GM19238 (cell line): ENCODE measurements around the gene MXD4.

Experiments
- DNase-seq: peaks from one replicate; pipeline ENCODE4 v3.0.0; 2011; ENCODE audit warnings: low spot score; ENCODE audit not compliant: insufficient read length

Gene MXD4

DNA sequence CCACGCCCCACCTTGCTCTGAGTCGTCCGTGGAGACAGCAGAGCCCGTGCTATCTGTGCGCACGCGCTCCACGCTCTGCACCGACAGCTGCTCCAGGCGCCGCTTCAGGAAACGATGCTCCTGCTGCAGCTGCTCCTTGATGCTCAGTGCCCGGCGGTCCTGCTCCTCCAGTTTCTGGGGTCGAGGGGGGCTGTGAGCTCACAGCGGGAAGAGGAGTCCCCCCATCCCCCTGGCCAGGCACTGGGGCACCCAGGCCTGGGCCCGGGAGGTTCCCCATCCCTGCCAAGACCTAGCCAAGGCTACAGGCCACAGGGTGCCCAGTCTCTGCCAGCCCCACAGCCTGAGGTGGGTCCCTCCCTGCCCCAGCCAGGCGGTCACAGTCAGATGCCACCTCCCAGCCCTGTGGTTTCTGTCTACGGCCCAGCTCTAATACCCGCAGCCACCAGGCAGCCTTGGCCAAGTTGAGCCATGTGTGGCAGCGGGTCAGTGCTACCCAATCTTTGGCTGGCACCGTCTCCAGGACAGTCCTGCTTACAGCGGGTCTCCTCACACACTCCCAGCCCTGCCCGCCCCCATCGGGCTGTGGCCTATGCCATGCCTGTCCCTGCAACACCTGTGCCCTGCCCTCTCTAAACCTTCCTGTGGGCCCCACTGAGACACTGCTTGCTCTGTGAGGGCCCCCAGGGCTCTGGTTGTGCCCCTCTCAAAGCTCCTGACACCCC, 10.7 kb downstream of the MXD4 start:
- peak; percentile 1 for DNase-seq

GRCh38 chr4:2250357-2251072, 11.4 kb downstream of the MXD4 start:
- DNase-seq, result no peak

DNA sequence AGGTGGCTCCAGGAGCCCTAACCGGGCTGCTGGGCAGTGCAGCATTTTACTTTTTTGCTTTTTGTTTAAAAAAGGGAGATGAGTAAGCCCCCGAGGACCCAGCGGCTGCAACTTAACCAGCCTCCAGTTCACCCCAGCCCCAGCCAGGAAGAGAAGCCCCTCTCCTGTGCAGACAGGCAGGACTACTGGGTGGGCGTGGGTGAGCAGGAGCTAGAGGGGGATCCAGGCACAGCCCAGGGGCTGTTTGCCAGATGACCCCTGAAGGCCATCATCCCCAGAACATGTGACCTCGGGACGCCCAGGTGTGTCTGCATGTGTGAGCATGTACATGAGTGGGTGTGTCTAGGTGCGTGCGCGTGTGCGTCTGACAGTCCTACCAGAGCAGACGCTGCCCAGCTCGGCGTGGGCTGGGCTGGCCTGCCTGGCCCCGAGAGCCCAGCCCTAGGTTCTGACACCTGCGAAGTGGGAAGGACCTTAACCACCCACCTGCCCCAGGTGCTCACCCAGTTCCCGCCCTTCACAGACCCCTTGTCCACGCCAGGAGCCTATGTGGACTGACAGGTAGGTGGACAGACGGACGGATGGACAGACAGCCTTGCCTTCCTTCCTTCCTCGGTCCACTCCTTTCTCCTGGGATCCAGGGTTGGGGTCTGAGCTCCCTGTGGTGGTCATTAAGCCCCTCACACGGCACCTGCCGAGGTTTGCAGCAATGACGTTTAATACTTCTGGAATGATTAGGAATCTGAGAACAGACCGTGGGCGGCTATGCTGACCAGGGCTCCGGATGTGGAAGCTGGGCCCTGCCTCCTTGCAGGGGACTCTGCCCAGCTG, 12.2 kb downstream of the MXD4 start:
- DNase-seq, result peak; percentile 1

DNA sequence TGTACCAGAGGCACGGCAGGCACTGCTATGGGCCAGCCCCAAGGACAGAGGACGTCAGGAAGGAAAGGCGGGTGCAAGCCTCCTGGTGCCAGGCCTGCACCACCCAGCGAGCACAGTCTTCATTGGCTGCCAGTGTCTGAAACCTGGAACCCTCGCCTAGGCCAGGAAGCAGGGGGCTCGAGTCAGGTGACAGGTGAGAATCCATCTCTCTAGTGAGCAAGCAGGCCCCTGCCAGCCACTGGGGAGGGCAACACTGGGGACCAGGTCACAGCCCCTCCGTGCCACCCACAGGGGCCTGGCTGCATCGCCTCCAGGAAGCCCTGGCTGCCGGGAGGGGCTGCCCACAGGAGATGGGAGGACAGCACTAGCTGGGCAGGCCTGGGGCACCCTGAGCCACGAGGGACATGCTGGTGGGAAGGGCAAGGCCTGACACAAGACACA, 13.1 kb downstream of the MXD4 start:
- peak; percentile 2 for DNase-seq

DNA sequence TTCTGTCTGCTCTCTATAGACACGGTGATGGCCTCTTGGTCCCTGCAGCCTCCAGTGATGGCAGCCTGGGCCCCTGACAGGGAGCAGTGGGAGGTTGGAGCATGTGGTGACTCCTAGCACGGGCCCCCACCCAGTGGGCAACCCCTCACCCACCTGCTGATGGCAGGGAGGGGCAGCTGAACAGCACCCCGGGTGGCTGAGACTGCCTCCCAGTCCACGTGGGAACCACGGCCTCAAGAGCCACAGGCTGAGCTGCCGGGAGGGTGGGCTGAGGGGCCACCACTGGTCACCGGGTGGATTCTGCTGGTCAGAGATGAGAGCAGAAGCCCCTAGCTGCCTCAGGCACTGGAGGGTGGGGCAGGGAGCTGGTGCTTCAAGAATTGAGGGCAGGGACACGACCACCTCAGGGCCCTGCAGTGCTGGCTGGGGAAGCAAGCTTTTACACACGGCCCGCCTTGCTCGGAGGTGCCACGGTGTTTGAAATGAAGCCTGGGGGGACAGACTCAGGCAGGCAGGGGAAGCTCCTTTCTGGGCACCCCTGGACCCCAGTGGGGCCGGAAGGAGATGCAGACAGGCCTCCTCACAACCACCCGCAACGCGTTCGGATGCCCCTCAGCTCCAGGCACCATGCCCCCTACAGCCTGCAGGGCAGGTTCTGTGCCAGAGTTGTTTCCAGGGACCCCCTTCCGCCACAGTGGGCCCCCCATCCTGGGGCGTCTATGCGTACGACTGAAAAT, 13.7 kb downstream of the MXD4 start:
- no peak for DNase-seq

DNA sequence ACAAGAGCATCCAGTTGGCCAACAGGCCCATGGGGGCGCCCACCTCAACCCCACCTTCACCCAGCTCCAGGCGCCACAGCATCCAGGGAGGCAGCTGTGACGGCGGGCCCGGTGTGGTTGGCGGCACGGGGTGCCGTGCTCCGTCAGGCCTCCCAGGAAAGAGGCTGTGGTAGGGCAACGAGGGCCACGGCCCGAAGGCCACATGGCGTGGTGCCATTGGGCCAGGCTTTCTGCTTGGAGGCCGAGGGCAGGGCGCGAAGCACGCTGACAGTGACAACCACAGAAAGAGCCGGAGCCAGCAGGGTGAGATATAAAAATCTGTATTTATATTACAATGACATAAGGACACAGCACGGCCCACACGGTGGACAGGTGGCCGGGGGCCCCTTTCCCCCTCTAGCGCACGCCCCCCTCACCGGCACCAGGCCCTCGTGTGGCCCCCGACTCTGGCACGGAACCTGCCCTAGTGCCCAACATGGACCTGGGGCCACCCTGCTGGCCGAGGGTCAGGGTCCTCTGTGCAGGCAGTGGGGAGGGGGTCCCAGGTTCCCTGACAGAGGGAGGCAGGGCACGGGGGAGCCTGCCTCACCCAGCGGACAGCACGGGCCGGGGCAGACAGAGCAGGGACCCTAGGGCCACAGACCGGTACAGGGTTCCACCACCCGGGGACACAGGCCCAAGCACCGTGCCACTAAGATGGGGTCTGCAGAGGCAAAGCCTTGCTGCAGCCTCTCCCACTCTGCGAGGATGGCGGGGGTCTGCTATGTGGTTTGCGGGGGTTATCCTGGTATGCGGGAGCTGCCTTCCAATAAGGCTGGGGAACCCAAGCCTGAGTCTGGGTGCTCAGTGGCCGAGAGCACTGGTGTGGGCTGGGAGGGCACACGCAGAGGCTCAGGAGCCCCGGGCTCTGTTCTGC, 14.5 kb downstream of the MXD4 start:
- peak; percentile 7 for DNase-seq

DNA sequence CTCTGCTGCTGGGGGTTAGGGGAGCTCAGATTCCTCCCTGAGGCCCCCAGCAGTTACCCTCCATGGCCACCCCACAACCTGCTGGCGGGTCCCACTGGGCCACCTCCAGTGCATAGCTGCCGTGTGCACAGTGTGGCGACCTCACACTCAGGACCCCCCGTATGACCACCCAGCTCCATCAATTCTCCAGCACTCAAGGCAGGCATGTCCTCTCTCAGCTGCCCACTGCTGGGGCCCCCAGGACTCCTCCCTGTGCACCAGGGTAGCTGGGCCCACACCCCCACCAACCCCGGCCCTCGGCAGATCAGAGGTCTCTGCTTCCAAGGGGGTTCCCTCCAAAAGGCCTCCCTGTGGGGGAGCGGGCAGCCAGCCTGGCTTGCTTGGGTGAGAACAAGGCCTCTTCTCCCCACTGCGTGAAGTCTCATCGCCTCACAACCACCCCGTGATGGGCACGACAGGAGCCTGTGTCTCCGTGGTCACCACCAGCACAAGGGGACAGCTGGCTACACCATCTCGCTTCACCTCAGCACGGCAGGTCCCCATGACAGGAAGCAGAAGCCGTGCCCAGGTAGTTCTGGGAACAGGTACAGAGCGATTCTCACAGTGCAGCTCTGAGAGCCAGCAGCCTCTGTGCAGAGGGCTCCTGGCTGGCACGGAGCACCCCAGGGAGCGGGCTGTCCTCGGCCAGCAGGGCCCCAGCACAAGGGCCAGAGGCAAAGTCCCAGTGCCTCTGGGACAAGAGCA, 15.4 kb downstream of the MXD4 start:
- DNase-seq, result no peak

- DNase-seq, result peak; percentile 1
Observed at GRCh38 chr4:2245787-2246275, 16.1 kb downstream of the MXD4 start.

DNA sequence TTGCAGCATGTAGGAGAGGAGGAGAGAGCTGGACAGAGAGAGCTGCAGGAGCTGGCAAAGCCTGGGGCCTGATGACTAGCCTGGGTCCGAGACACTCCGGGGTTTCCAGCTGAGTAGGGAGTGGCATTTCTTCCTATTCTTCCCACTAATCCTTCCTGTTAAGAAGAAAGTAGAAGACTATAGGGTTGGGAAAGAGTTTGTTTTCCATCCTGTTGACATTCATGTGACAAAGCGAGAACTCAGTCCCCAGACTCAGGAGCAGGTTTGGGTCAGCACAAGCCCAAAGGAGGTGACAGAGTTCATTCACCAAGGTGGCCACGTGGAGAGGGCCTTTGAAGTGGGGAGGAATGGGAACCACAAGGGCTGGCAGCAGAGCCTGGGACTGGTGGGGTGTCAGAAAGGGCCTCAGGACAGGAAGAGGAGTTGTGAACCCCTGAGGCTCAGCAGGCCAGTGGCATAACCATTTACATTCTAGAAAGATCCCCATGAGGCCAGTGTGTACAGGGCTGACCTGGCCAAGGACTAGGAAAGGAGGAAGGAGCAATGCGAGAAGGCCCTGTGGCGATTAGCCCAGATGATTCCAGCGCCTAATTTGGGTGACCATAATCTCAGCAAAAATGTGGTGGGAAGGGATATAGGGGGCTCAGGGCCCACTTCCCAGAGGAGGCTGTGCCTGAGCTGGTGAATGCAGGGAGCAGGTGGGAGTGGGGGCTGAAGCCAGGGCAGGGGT, 16.7 kb downstream of the MXD4 start:
- DNase-seq, result no peak

DNA sequence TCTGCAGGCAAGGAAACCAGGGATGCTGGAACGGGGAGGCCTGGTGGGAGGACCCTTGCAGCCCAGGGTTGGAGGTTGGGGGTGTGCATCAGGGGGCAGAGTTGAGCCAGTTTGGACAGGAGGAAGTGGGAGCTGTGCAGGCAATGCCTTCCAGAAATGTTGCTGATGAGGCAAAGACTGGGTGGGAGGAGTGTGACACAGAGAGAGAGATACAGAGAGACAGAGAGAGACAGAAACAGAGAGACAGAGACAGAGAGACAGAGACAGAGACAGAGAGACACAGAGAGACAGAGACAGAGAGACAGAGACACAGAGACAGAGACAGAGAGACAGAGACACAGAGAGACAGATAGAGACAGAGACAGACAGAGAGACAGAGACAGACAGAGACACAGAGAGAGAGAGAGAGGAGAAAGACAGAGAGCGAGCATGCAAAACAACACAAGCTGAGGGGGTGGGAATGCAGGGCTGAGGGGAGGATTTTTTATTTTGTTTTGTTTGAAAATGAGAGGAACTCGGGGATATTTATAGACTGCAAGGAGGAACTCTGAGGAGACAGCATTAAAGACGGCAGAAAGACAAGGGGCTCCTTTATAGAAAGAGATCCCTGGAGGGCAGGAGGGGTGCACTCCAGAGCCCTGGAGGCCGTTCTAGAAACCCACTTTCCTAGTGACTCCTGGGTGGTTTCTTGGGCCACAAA, 18.1 kb downstream of the MXD4 start:
- no peak for DNase-seq

DNA sequence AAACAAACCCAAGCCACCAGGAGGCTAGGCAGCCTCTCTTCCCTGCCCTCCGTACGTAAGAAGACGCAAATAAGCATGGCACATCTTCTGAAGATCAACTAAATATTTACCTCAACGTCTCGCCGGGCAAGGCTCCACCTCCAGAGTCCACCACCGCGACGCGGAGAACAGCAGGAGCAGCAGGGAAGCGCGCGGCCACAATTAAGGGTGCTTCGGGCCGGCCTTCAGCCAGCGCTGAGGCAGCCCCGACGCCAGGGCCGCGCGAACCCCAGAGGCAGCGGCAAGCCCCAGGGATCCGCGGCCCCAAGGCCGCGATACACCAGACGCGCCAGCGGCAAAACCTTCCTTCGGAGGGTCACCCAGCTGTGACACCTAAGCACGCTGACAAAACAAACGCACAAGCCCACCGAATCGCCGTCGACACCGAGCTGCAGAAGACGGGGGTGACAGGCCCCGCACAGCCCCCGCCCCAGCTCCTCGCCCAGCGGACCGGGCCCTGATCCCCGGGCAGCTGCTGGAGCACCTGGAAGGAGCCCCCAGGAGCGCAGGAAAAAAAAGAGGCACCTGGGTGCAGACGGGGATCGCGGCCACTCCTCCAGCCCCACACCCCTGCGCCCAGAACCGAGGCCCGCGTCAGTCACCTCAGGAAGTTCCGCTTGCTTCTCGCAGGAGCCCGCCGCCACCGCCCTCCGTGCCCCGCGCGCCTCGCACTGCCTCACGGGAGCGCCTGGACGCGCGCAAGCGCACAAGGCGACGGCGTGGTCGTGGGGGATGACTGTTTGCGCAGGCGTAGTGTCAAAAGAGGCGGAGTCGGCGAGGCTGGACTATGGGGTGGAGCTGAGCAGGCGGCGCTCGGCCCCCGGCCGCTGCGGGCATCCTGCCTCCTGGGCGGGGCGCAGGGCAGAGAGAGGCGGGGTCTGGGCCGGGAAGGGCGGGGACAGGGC, 20.2 kb downstream of the MXD4 start, which contains the start of the genes HAUS3 and POLN:
Gene HAUS3 (minus strand): TSS at position 712 of the 944 bp plus-strand sequence. CDS start 1,175 bp downstream, outside the sequence.
Gene POLN (minus strand): TSS at position 712 of the 944 bp plus-strand sequence. CDS start 12,890 bp downstream, outside the sequence.
- peak; percentile 98 for DNase-seq

GRCh38 chr4:2241003-2241402, 20.9 kb downstream of the MXD4 start:
- DNase-seq, result no peak

DNA sequence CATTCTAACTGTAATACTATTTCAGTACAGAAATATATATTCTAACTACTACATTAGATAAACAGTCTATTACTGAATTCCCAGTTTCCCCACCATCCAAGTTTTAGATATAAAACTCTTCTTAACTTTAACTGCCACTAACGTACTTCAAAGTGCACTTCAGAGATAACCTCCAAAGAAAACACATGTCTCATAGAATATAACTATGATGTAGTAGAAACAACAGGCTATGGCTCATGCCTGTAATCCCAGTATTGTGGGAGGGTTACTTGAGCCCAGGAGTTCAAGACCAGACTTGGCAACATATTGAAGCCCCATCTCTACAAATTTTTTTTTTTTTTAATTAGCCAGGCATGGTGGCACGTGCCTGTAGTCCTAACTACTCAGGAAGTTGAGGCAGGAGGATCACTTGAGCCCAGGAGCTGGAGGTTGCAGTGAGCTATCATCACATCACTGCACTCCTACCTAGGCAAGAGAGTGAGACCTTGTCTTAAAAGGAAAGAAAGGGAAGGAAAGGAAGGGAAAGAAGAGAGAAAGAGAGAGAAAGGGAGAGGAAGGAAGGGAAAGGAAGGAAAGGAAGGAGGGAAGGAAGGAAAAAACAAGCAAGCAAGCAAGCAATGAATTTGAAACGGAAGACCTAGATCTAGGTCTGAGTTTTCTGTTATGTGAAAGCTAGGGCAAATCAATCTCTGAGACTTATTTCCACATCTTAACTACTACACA, 24.8 kb downstream of the MXD4 start:
- DNase-seq, result no peak

DNA sequence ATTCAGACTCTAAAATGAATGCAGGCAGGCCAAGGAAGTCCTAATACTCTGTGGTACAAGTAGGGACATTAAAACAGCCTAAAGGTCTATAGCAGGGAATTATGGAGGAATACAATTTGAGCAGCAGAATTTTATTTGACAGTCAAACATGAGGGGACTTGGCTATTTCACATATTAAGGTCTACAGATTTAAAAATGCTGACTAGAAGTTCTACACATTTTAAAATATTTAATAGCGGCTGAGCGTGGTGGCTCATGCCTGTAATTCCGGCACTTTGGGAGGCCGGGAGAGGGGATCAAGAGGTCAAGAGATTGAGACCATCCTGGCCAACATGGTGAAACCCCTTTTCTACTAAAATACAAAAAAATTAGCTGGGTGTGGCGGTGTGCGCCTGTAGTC, 30.8 kb downstream of the MXD4 start:
- no peak for DNase-seq

- DNase-seq, result no peak
Observed at GRCh38 chr4:2226261-2226660, 35.6 kb downstream of the MXD4 start.

DNA sequence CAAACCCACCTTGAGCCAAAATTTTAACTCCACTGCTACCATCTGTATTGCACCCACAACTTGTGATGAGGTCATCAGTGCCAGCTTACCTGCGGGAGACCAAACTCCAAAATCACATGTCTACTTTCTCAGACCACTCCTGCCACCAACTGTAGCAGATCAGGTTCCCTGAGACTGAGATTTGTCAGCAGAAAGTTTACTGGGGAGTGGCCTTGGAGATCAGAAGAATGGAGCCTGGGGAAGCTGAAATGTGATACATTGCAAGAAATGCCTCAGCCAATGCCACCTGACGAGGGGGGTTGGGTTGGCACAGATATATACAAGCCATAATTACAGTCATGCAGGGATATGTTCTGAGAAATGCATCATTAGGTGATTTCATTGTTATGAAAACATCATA, 39.1 kb downstream of the MXD4 start:
- DNase-seq, result no peak
